Heart left ventricle (tissue), 16 donors: ENCODE measurements around the gene RIN3. TPM values are rescaled to one million over a fixed set of nuclear protein-coding genes. Genes with fewer than 3 reads are reported as not detected.

ENCODE experiments used
- ATAC-seq, 4 donors: fragments of 200-7000 bp; cut with Tn5 transposase; one replicate each; pipeline ENCODE4 v1.9.1; 2020 to 2022; ENCODE audit warnings: moderate library complexity in 4 of 4, mild to moderate bottlenecking in 3 of 4, moderate number of reproducible peaks in 1 of 4
- DNase-seq, 5 donors: peaks; one replicate each; pipeline ENCODE4 v3.0.0-alpha.2; 2020
- H3K27ac ChIP-seq, 12 donors: fragments of 200-600 bp; sonication (generic) in 4 of 12; one replicate each; pipeline versions ENCODE4 v1.5.0 to v1.8.0; 2016 to 2022; ENCODE audit warnings: mild to moderate bottlenecking in 2 of 12
- H3K27me3 ChIP-seq, 9 donors: fragments of 200-600 bp; sonication (generic) in 2 of 9; one replicate each; pipeline versions ENCODE4 v1.5.1 to v1.8.0; 2016 to 2022; ENCODE audit warnings: mild to moderate bottlenecking in 3 of 9
- H3K36me3 ChIP-seq, 9 donors: fragments of 200-600 bp; sonication (generic) in 2 of 9; one replicate each; pipeline versions ENCODE4 v1.5.0 to v1.8.0; 2018 to 2022; ENCODE audit warnings: mild to moderate bottlenecking in 2 of 9
- H3K4me1 ChIP-seq, 12 donors: fragments of 200-600 bp; sonication (generic) in 4 of 12; one replicate each; pipeline versions ENCODE4 v1.5.0 to v1.8.0; 2016 to 2022; ENCODE audit warnings: mild to moderate bottlenecking in 3 of 12
- H3K4me3 ChIP-seq, 12 donors: fragments of 200-600 bp; sonication (generic) in 4 of 12; one replicate each; pipeline versions ENCODE4 v1.5.0 to v1.8.0; 2017 to 2022; ENCODE audit warnings: mild to moderate bottlenecking in 9 of 12, moderate library complexity in 4 of 12
- H3K9me3 ChIP-seq, 12 donors: fragments of 200-600 bp; sonication (generic) in 4 of 12; one replicate each; pipeline versions ENCODE4 v1.5.0 to v1.8.0; 2016 to 2022; ENCODE audit warnings: mild to moderate bottlenecking in 1 of 12
- CTCF ChIP-seq, 12 donors: fragments of 200-600 bp; sonication (generic) in 4 of 12; IDR thresholded peaks; one replicate each; pipeline versions ENCODE4 v1.5.0 to v1.8.0; 2018 to 2022; ENCODE audit warnings: antibody characterized with exemption in 12 of 12, mild to moderate bottlenecking in 5 of 12
- POLR2A ChIP-seq, 2 donors: fragments of 450-650 bp; IDR thresholded peaks; one replicate each; pipeline ENCODE4 v1.6.1; 2017; ENCODE audit warnings: antibody characterized with exemption in 2 of 2, mild to moderate bottlenecking in 2 of 2, moderate library complexity in 2 of 2
- WGBS, 4 donors: extraction: QIAGEN DNeasy Blood & Tissue Kit in 2 of 4; methylation state at CpG; one replicate each; pipeline versions ENCODE4 v1.1.5 to v1.1.7; 2013 to 2018; 5-methylcytosine and 5-hydroxymethylcytosine counted together
- intact Hi-C, 10 donors: fragments of 100-400 bp; cut with DNase I; formaldehyde crosslinking; loops; one replicate each; pipeline versions ENCODE4 v1.11.1 to v1.14.2; 2022
- polyA plus RNA-seq, 2 donors: library from polyadenylated mRNA; stranded (reverse); fragments of 200-250 nt; gene quantifications; one replicate each; pipeline ENCODE4 v1.2.3, GENCODE V29; 2013
- total RNA-seq, 9 donors: library from RNA; depleted of rRNA in 2 of 9; stranded (reverse); fragments of >200 nt in 2 of 9; fragmentation: NEBNext Ultra II Directional in 3 of 9; extraction: Animal tissue kit (Norgen Biotek cat#: 25700) in 3 of 9; gene quantifications; one replicate each; pipeline versions ENCODE4 v1.1.0 to v1.2.4, GENCODE V29; 2016 to 2023
- donor health status: ischemic (EF 13 %, LVEDD 7.1; RV severe dilation, severe dysfunction).
- donor health status: healthy with polysubstance abuse.
- donor health status: DM: no; HTN: yes; CAD: no.
- donor health status: DM: no; HTN: no; CAD: no.
- donor health status: ischemic (EF 25% LVEDD 6.9; RV normal size, moderate dysfunction).
- donor health status: ischemic (EF 25% LVEDD 5.7; RV mildly dilated, moderate dysfunction).
- donor health status: healthy.
- donor health status: DM: yes; HTN: yes; CAD: no.
- donor health status: ischemic (EF 35%, LVEDD 5.7; RV mildly dilated, moderate dysfunction).
- donor health status: nonischemic (EF 11% LVEDD 7.7; RV severe dilation, severe dysfunction).
- donor health status: DM: yes; HTN: yes; CAD: no.
- donor health status: PGD.
- donor health status: ischemic (EF 29% LVEDD 5.4; RV normal size, mild dysfunction).
- donor health status: nonischemic (EF 23%, LVEDD 6.1; RV moderate dilation, normal function).

Gene RIN3
- total and polyA plus RNA-seq, 11 donors, result 8.6 to 37.0 (median 12.7) TPM

- intact Hi-C loops, result no loop called here
- Histone ChIP-seq H3K27ac (no peak overlapping the region), H3K27me3 (no peaks in the 10 kb centered on the region), H3K4me1 (peaks cover 0 to 48% (median 6%) of the 10 kb centered on the region in 12 donors), H3K9me3 (peaks cover 0 to 29% (median 0%) of the 10 kb centered on the region in 12 donors), H3K36me3 (no peaks in the 10 kb centered on the region), H3K4me3 (no peak overlapping the region)
- ATAC-seq (no peak), DNase-seq (no peak)
- 80 to 100% (median 93%) methylated on average over 1 of the region's 1 CpG for WGBS, 4 donors
- no peak for TF ChIP-seq CTCF (IDR thresholded peaks at IDR 0.05)
- TF ChIP-seq POLR2A (IDR thresholded peaks at IDR 0.05), result no peak
Measured at GRCh38 chr14:92470811-92471210, 42.8 kb upstream of the RIN3 start.

- no peaks in the 10 kb centered on the region for H3K27me3 ChIP-seq
- intact Hi-C loops, result no loop called here
- no peak overlapping the region for H3K4me3 ChIP-seq
- no peak for TF ChIP-seq POLR2A (IDR thresholded peaks at IDR 0.05)
- TF ChIP-seq CTCF (IDR thresholded peaks at IDR 0.05), result no peak
- no peak for DNase-seq
- no peak overlapping the region for H3K27ac ChIP-seq
- peaks cover 0 to 23% (median 0%) of the 10 kb centered on the region in 12 donors for H3K9me3 ChIP-seq
- no peak for ATAC-seq
- peaks cover 0 to 48% (median 6%) of the 10 kb centered on the region in 12 donors for H3K4me1 ChIP-seq
- no peaks in the 10 kb centered on the region for H3K36me3 ChIP-seq
Measured at GRCh38 chr14:92471919-92472318, 41.7 kb upstream of the RIN3 start.

- 84 to 97% (median 89%) methylated on average over 1 of the region's 1 CpG for WGBS, 4 donors
- Histone ChIP-seq H3K36me3 (no peaks in the 10 kb centered on the region), H3K27me3 (no peaks in the 10 kb centered on the region), H3K4me1 (peaks cover 0 to 48% (median 6%) of the 10 kb centered on the region in 12 donors), H3K4me3 (no peak overlapping the region), H3K27ac (peak overlapping the region in 2 of 12 donors; percentile 13 to 56), H3K9me3 (peaks cover 0 to 13% (median 0%) of the 10 kb centered on the region in 12 donors)
- ATAC-seq (peak in 2 of 4 donors; percentile 49 to 58), DNase-seq (peak in 1 of 5 donors; percentile 27)
- intact Hi-C loops, result no loop called here
- TF ChIP-seq CTCF (IDR thresholded peaks at IDR 0.05), result no peak
- no peak for TF ChIP-seq POLR2A (IDR thresholded peaks at IDR 0.05)
Measured at GRCh38 chr14:92472860-92473259, 40.7 kb upstream of the RIN3 start.

- DNase-seq (peak in 2 of 5 donors; percentile 17 to 47), ATAC-seq (peak in 3 of 4 donors; percentile 17 to 81 (median 47))
- Histone ChIP-seq H3K4me3 (no peak overlapping the region), H3K27ac (peak overlapping the region in 3 of 12 donors; percentile 1 to 56 (median 13)), H3K9me3 (peaks cover 0 to 12% (median 0%) of the 10 kb centered on the region in 12 donors), H3K27me3 (no peaks in the 10 kb centered on the region), H3K36me3 (no peaks in the 10 kb centered on the region), H3K4me1 (peaks cover 0 to 48% (median 6%) of the 10 kb centered on the region in 12 donors)
- 58 to 66% (median 62%) methylated on average over 9 of the region's 9 CpGs for WGBS, 4 donors
- TF ChIP-seq CTCF (IDR thresholded peaks at IDR 0.05) (no peak), POLR2A (IDR thresholded peaks at IDR 0.05) (no peak)
- intact Hi-C loops, result no loop called here
Measured at GRCh38 chr14:92473261-92473968, 40.2 kb upstream of the RIN3 start.
